ENCODE results near the gene MICAL2.

MICAL2 gene

GRCh38 chr11:12198251-12199222 is 88.1 kb downstream of the MICAL2 start:
- TF ChIP-seq CTCF (IDR thresholded peaks at IDR 0.05; ENCODE audit: low read depth, low read length): no peak
- H3K4me3 ChIP-seq (ENCODE audit: low read depth, low read length): no peak overlapping the region
- DNase-seq (ENCODE audit: low read depth, low spot score): no peak
- in situ Hi-C loops (cut with HindIII; ENCODE audit: low sequenced_read_pairs): no loop called here

- DNase-seq (ENCODE audit: low read depth, low spot score): no peak
- in situ Hi-C loops (cut with HindIII; ENCODE audit: low sequenced_read_pairs): no loop called here
- H3K4me3 ChIP-seq (ENCODE audit: low read depth, low read length): no peak overlapping the region
- no peak for TF ChIP-seq CTCF (IDR thresholded peaks at IDR 0.05; ENCODE audit: low read depth, low read length)
These were observed 89.0 kb downstream of the MICAL2 start for GRCh38 chr11:12199231-12199948.

- no peak overlapping the region for H3K4me3 ChIP-seq (ENCODE audit: low read depth, low read length)
These were observed 90.0 kb downstream of the MICAL2 start for GRCh38 chr11:12200279-12200990.

GRCh38 chr11:12200991-12201985 is 90.9 kb downstream of the MICAL2 start:
- DNase-seq (ENCODE audit: low read depth, low spot score): peak; percentile 94
- in situ Hi-C loops (cut with HindIII; ENCODE audit: low sequenced_read_pairs): no loop called here
- TF ChIP-seq CTCF (IDR thresholded peaks at IDR 0.05; ENCODE audit: low read depth, low read length): no peak
- no peak overlapping the region for H3K4me3 ChIP-seq (ENCODE audit: low read depth, low read length)

More at GRCh38 chr11:12200279-12200990, 90.0 kb downstream of the MICAL2 start:
- in situ Hi-C loops (cut with HindIII; ENCODE audit: low sequenced_read_pairs): no loop called here
- no peak for TF ChIP-seq CTCF (IDR thresholded peaks at IDR 0.05; ENCODE audit: low read depth, low read length)
- DNase-seq (ENCODE audit: low read depth, low spot score): peak; percentile 72

GRCh38 chr11:12202661-12203310 is 92.4 kb downstream of the MICAL2 start:
- no peak overlapping the region for H3K4me3 ChIP-seq (ENCODE audit: low read depth, low read length)
- TF ChIP-seq CTCF (IDR thresholded peaks at IDR 0.05; ENCODE audit: low read depth, low read length): no peak
- no peak for DNase-seq (ENCODE audit: low read depth, low spot score)
- in situ Hi-C loops (cut with HindIII; ENCODE audit: low sequenced_read_pairs): no loop called here
